HAP-1 (cell line): ENCODE results near the gene CALML6.
A peak's percentile ranks its signal among the peaks of the same experiment; 100 is the strongest.

Experiments used
- DNase-seq, 2 experiments: peaks; one replicate each; pipeline ENCODE4 v3.0.0-alpha.2; 2016 to 2020; ENCODE audit warnings: low spot score in 2 of 2
- H3K27me3 ChIP-seq: fragments of 250-450 bp; sonication (Bioruptor Pico); 2 replicates; pipeline ENCODE4 v1.5.1; 2020; ENCODE audit warnings: low read depth, mild to moderate bottlenecking, moderate library complexity
- H3K36me3 ChIP-seq: fragments of 250-450 bp; sonication (Bioruptor Pico); replicated peaks from 2 replicates; pipeline ENCODE4 v1.5.1; 2020; ENCODE audit warnings: mild to moderate bottlenecking
- H3K4me1 ChIP-seq: fragments of 250-450 bp; sonication (Bioruptor Pico); 2 replicates; pipeline ENCODE4 v1.5.1; 2020; ENCODE audit warnings: mild to moderate bottlenecking
- H3K4me3 ChIP-seq: fragments of 250-450 bp; sonication (Bioruptor Pico); 2 replicates; pipeline ENCODE4 v1.5.1; 2020; ENCODE audit warnings: mild to moderate bottlenecking, moderate library complexity
- H3K9me3 ChIP-seq: fragments of 250-450 bp; sonication (Bioruptor Pico); 2 replicates; pipeline ENCODE4 v1.5.1; 2020; ENCODE audit warnings: mild to moderate bottlenecking, moderate library complexity
- in situ Hi-C: fragments of 300-500 bp; cut with MboI; formaldehyde crosslinking; loops from 3 replicates; pipeline ENCODE4 v1.14.3; 2020; ENCODE audit warnings: low sequenced_read_pairs, inconsistent platforms, mixed read lengths

CALML6 gene

GRCh38 chr1:1942753-1943656 is 27.9 kb downstream of the CALML6 start:
- H3K4me3 ChIP-seq = no peak overlapping the region
- H3K9me3 ChIP-seq = no peaks in the 10 kb centered on the region
- no peaks in the 10 kb centered on the region for H3K27me3 ChIP-seq
- H3K36me3 ChIP-seq = no peaks in the 10 kb centered on the region
- no peak for DNase-seq
- H3K4me1 ChIP-seq = no peaks in the 10 kb centered on the region
- in situ Hi-C loops = no loop called here

GRCh38 chr1:1943834-1944570 is 28.9 kb downstream of the CALML6 start:
- H3K4me1 ChIP-seq = no peaks in the 10 kb centered on the region
- H3K4me3 ChIP-seq = peak overlapping the region; percentile 20
- in situ Hi-C loops = no loop called here
- no peaks in the 10 kb centered on the region for H3K36me3 ChIP-seq
- H3K27me3 ChIP-seq = no peaks in the 10 kb centered on the region
- peak; percentile 67 to 87 for DNase-seq
- H3K9me3 ChIP-seq = no peaks in the 10 kb centered on the region

- H3K36me3 ChIP-seq = no peaks in the 10 kb centered on the region
- no peaks in the 10 kb centered on the region for H3K4me1 ChIP-seq
- DNase-seq = no peak
- no peaks in the 10 kb centered on the region for H3K9me3 ChIP-seq
- H3K4me3 ChIP-seq = no peak overlapping the region
- H3K27me3 ChIP-seq = no peaks in the 10 kb centered on the region
- in situ Hi-C loops = no loop called here
Measured at GRCh38 chr1:1945782-1946393, 30.8 kb downstream of the CALML6 start.

GRCh38 chr1:1946540-1946939 is 31.5 kb downstream of the CALML6 start:
- H3K4me3 ChIP-seq = no peak overlapping the region
- no peaks in the 10 kb centered on the region for H3K9me3 ChIP-seq
- H3K27me3 ChIP-seq = no peaks in the 10 kb centered on the region
- in situ Hi-C loops = no loop called here
- no peaks in the 10 kb centered on the region for H3K36me3 ChIP-seq
- H3K4me1 ChIP-seq = no peaks in the 10 kb centered on the region
- no peak for DNase-seq

- H3K4me3 ChIP-seq = no peak overlapping the region
- no peaks in the 10 kb centered on the region for H3K4me1 ChIP-seq
- in situ Hi-C loops = no loop called here
- H3K9me3 ChIP-seq = no peaks in the 10 kb centered on the region
- H3K27me3 ChIP-seq = no peaks in the 10 kb centered on the region
- H3K36me3 ChIP-seq = no peaks in the 10 kb centered on the region
- no peak for DNase-seq
Measured at GRCh38 chr1:1947493-1947892, 32.4 kb downstream of the CALML6 start.

GRCh38 chr1:1948783-1949182 is 33.7 kb downstream of the CALML6 start:
- H3K36me3 ChIP-seq = no peaks in the 10 kb centered on the region
- H3K4me3 ChIP-seq = no peak overlapping the region
- in situ Hi-C loops = no loop called here
- no peaks in the 10 kb centered on the region for H3K9me3 ChIP-seq
- no peak for DNase-seq
- H3K27me3 ChIP-seq = no peaks in the 10 kb centered on the region
- no peaks in the 10 kb centered on the region for H3K4me1 ChIP-seq

- in situ Hi-C loops = no loop called here
- no peak for DNase-seq
Measured at GRCh38 chr1:1950940-1951339, 35.9 kb downstream of the CALML6 start.

GRCh38 chr1:1954015-1954414 is 39.0 kb downstream of the CALML6 start:
- in situ Hi-C loops = no loop called here
- Histone ChIP-seq H3K4me3 (no peak overlapping the region), H3K9me3 (no peaks in the 10 kb centered on the region), H3K36me3 (no peaks in the 10 kb centered on the region), H3K27me3 (no peaks in the 10 kb centered on the region), H3K4me1 (no peaks in the 10 kb centered on the region)
- no peak for DNase-seq

More at GRCh38 chr1:1950940-1951339, 35.9 kb downstream of the CALML6 start:
- no peaks in the 10 kb centered on the region for H3K36me3 ChIP-seq
- H3K27me3 ChIP-seq = no peaks in the 10 kb centered on the region
- H3K9me3 ChIP-seq = no peaks in the 10 kb centered on the region
- H3K4me1 ChIP-seq = no peaks in the 10 kb centered on the region
- no peak overlapping the region for H3K4me3 ChIP-seq

GRCh38 chr1:1954831-1955441 is 39.9 kb downstream of the CALML6 start:
- in situ Hi-C loops = no loop called here
- Histone ChIP-seq H3K9me3 (no peaks in the 10 kb centered on the region), H3K27me3 (no peaks in the 10 kb centered on the region), H3K4me1 (peaks cover 3% of the 10 kb centered on the region), H3K4me3 (no peak overlapping the region), H3K36me3 (no peaks in the 10 kb centered on the region)
- DNase-seq = peak; percentile 10 to 76

GRCh38 chr1:1955621-1956094 is 40.6 kb downstream of the CALML6 start:
- no peaks in the 10 kb centered on the region for H3K36me3 ChIP-seq
- no peaks in the 10 kb centered on the region for H3K27me3 ChIP-seq
- H3K9me3 ChIP-seq = no peaks in the 10 kb centered on the region
- no peak overlapping the region for H3K4me3 ChIP-seq
- peaks cover 7% of the 10 kb centered on the region for H3K4me1 ChIP-seq
- no peak for DNase-seq
- in situ Hi-C loops = no loop called here

- no peak for DNase-seq
- Histone ChIP-seq H3K4me1 (peaks cover 7% of the 10 kb centered on the region), H3K27me3 (no peaks in the 10 kb centered on the region), H3K4me3 (no peak overlapping the region), H3K36me3 (no peaks in the 10 kb centered on the region), H3K9me3 (no peaks in the 10 kb centered on the region)
- in situ Hi-C loops = no loop called here
Measured at GRCh38 chr1:1956101-1956500, 41.0 kb downstream of the CALML6 start.

GRCh38 chr1:1956586-1957532 is 41.8 kb downstream of the CALML6 start:
- in situ Hi-C loops = no loop called here
- no peaks in the 10 kb centered on the region for H3K9me3 ChIP-seq
- no peak for DNase-seq
- H3K4me3 ChIP-seq = no peak overlapping the region
- no peaks in the 10 kb centered on the region for H3K36me3 ChIP-seq
- no peaks in the 10 kb centered on the region for H3K27me3 ChIP-seq
- H3K4me1 ChIP-seq = peaks cover 7% of the 10 kb centered on the region

GRCh38 chr1:1957533-1957961 is 42.5 kb downstream of the CALML6 start:
- Histone ChIP-seq H3K4me1 (peaks cover 7% of the 10 kb centered on the region), H3K27me3 (no peaks in the 10 kb centered on the region), H3K9me3 (no peaks in the 10 kb centered on the region), H3K4me3 (no peak overlapping the region), H3K36me3 (no peaks in the 10 kb centered on the region)
- in situ Hi-C loops = no loop called here
- DNase-seq = no peak
